ENCODE measurements around the gene CDCA4. TPM values are rescaled to one million over a fixed set of nuclear protein-coding genes. Genes with fewer than 3 reads are reported as not detected.
A peak's percentile ranks its signal among the peaks of the same experiment; 100 is the strongest.

Gene CDCA4
- total RNA-seq, 2 experiments from 2014 or later: 57.1 to 57.5 TPM

- Mint-ChIP-seq H3K4me3 (peak overlapping the region; percentile 30), H3K27ac (peak overlapping the region; percentile 75), H3K9me3 (no peaks in the 10 kb centered on the region), H3K4me1 (peaks cover 78% of the 10 kb centered on the region), H3K36me3 (ENCODE audit: low read depth) (peaks cover 84% of the 10 kb centered on the region), H3K27me3 (no peaks in the 10 kb centered on the region)
- POLR2A ChIA-PET: interaction anchor here (0.9 to 7.6 kb wide), 7 partner anchors 9 to 46 kb away, joined by 3 to 120 read pairs (median 7); partner anchors contain the start of gene GPR132
- DNase-seq: no peak
- CTCF ChIA-PET: interaction anchor here (1.4 to 3.5 kb wide), 2 partner anchors 30 to 70 kb away, joined by 8 to 18 read pairs; no protein-coding TSS in a partner anchor
Observed at GRCh38 chr14:105015905-105016304, 5.0 kb downstream of the CDCA4 start.

- peaks cover 78% of the 10 kb centered on the region for H3K4me1 Mint-ChIP-seq
- ChIA-PET POLR2A (interaction anchor here (0.9 to 3.2 kb wide), 4 partner anchors 11 to 19 kb away, joined by 3 to 16 read pairs (median 8); no protein-coding TSS in a partner anchor), CTCF (interaction anchor here (1.4 to 3.5 kb wide), 2 partner anchors 31 to 71 kb away, joined by 8 to 18 read pairs; no protein-coding TSS in a partner anchor)
- no peaks in the 10 kb centered on the region for H3K9me3 Mint-ChIP-seq
- H3K4me3 Mint-ChIP-seq: peak overlapping the region; percentile 30
- H3K36me3 Mint-ChIP-seq (ENCODE audit: low read depth): peaks cover 89% of the 10 kb centered on the region
- H3K27ac Mint-ChIP-seq: peak overlapping the region; percentile 75
- no peaks in the 10 kb centered on the region for H3K27me3 Mint-ChIP-seq
- peak; percentile 35 for DNase-seq
Observed at GRCh38 chr14:105015242-105015641, 5.6 kb downstream of the CDCA4 start.

- no peaks in the 10 kb centered on the region for H3K9me3 Mint-ChIP-seq
- H3K27me3 Mint-ChIP-seq: no peaks in the 10 kb centered on the region
- ChIA-PET CTCF (interaction anchor here (1.4 to 3.5 kb wide), 2 partner anchors 31 to 72 kb away, joined by 8 to 18 read pairs; no protein-coding TSS in a partner anchor), POLR2A (interaction anchor here (2.6 to 3.2 kb wide), 2 partner anchors 10 to 11 kb away, joined by 12 to 16 read pairs; no protein-coding TSS in a partner anchor)
- H3K36me3 Mint-ChIP-seq (ENCODE audit: low read depth): peaks cover 89% of the 10 kb centered on the region
- peaks cover 76% of the 10 kb centered on the region for H3K4me1 Mint-ChIP-seq
- peak overlapping the region; percentile 75 for H3K27ac Mint-ChIP-seq
- H3K4me3 Mint-ChIP-seq: peak overlapping the region; percentile 30
- no peak for DNase-seq
Observed at GRCh38 chr14:105014631-105015030, 6.3 kb downstream of the CDCA4 start.

GRCh38 chr14:105014032-105014431 is 6.9 kb downstream of the CDCA4 start:
- ChIA-PET CTCF (interaction anchor here (3.5 kb wide), 1 partner anchor 32 kb away, joined by 18 read pairs; no protein-coding TSS in a partner anchor), POLR2A (interaction anchor here (2.6 to 3.2 kb wide), 2 partner anchors 10 to 12 kb away, joined by 12 to 16 read pairs; no protein-coding TSS in a partner anchor)
- Mint-ChIP-seq H3K4me3 (no peak overlapping the region), H3K4me1 (peaks cover 71% of the 10 kb centered on the region), H3K9me3 (no peaks in the 10 kb centered on the region), H3K27me3 (no peaks in the 10 kb centered on the region), H3K27ac (peak overlapping the region; percentile 75), H3K36me3 (ENCODE audit: low read depth) (peaks cover 88% of the 10 kb centered on the region)
- DNase-seq: no peak

GRCh38 chr14:105013150-105013785 is 7.6 kb downstream of the CDCA4 start:
- no peaks in the 10 kb centered on the region for H3K27me3 Mint-ChIP-seq
- H3K36me3 Mint-ChIP-seq (ENCODE audit: low read depth): peaks cover 82% of the 10 kb centered on the region
- peaks cover 63% of the 10 kb centered on the region for H3K4me1 Mint-ChIP-seq
- POLR2A ChIA-PET: interaction anchor here (0.7 to 2.6 kb wide), 2 partner anchors 13 to 60 kb away, joined by 3 to 12 read pairs; no protein-coding TSS in a partner anchor
- H3K4me3 Mint-ChIP-seq: no peak overlapping the region
- H3K9me3 Mint-ChIP-seq: no peaks in the 10 kb centered on the region
- DNase-seq: no peak
- peak overlapping the region; percentile 75 for H3K27ac Mint-ChIP-seq
- CTCF ChIA-PET: interaction anchor here (0.6 kb wide), 1 partner anchor 32 kb away, joined by 3 read pairs; no protein-coding TSS in a partner anchor

GRCh38 chr14:105012171-105012985 is 8.5 kb downstream of the CDCA4 start:
- H3K27me3 Mint-ChIP-seq: no peaks in the 10 kb centered on the region
- H3K27ac Mint-ChIP-seq: no peak overlapping the region
- H3K9me3 Mint-ChIP-seq: no peaks in the 10 kb centered on the region
- peaks cover 55% of the 10 kb centered on the region for H3K4me1 Mint-ChIP-seq
- peaks cover 79% of the 10 kb centered on the region for H3K36me3 Mint-ChIP-seq (ENCODE audit: low read depth)
- H3K4me3 Mint-ChIP-seq: no peak overlapping the region
- ChIA-PET POLR2A (interaction anchor here (1.5 to 2.3 kb wide), 2 partner anchors 8 to 33 kb away, joined by 4 to 8 read pairs; partner anchors contain the start of gene CDCA4), CTCF (interaction anchor here (0.6 kb wide), 1 partner anchor 31 kb away, joined by 3 read pairs; no protein-coding TSS in a partner anchor)
- no peak for DNase-seq

GRCh38 chr14:105011312-105011990 is 9.4 kb downstream of the CDCA4 start:
- no peak overlapping the region for H3K27ac Mint-ChIP-seq
- peaks cover 46% of the 10 kb centered on the region for H3K4me1 Mint-ChIP-seq
- peaks cover 82% of the 10 kb centered on the region for H3K36me3 Mint-ChIP-seq (ENCODE audit: low read depth)
- H3K9me3 Mint-ChIP-seq: no peaks in the 10 kb centered on the region
- POLR2A ChIA-PET: interaction anchor here (1.5 to 2.3 kb wide), 2 partner anchors 9 to 34 kb away, joined by 4 to 8 read pairs; partner anchors contain the start of gene CDCA4
- CTCF ChIA-PET: no interaction called here
- DNase-seq: no peak
- H3K4me3 Mint-ChIP-seq: no peak overlapping the region
- no peaks in the 10 kb centered on the region for H3K27me3 Mint-ChIP-seq

GRCh38 chr14:105010891-105011291 is 10.0 kb downstream of the CDCA4 start:
- CTCF ChIA-PET: no interaction called here
- no peak overlapping the region for H3K27ac Mint-ChIP-seq
- H3K27me3 Mint-ChIP-seq: no peaks in the 10 kb centered on the region
- no peaks in the 10 kb centered on the region for H3K9me3 Mint-ChIP-seq
- H3K4me3 Mint-ChIP-seq: no peak overlapping the region
- peaks cover 79% of the 10 kb centered on the region for H3K36me3 Mint-ChIP-seq (ENCODE audit: low read depth)
- POLR2A ChIA-PET: interaction anchor here (1.5 to 2.3 kb wide), 2 partner anchors 10 to 35 kb away, joined by 4 to 8 read pairs; partner anchors contain the start of gene CDCA4
- no peak for DNase-seq
- H3K4me1 Mint-ChIP-seq: peaks cover 40% of the 10 kb centered on the region

GRCh38 chr14:105010106-105010505 is 10.8 kb downstream of the CDCA4 start:
- Mint-ChIP-seq H3K9me3 (no peaks in the 10 kb centered on the region), H3K4me1 (peaks cover 32% of the 10 kb centered on the region), H3K36me3 (ENCODE audit: low read depth) (peaks cover 71% of the 10 kb centered on the region), H3K4me3 (no peak overlapping the region), H3K27ac (no peak overlapping the region), H3K27me3 (no peaks in the 10 kb centered on the region)
- no peak for DNase-seq
- CTCF ChIA-PET: no interaction called here
- POLR2A ChIA-PET: interaction anchor here (2.3 kb wide), 1 partner anchor 11 kb away, joined by 8 read pairs; the partner anchor contains the start of gene CDCA4

GRCh38 chr14:105007593-105008264 is 13.2 kb downstream of the CDCA4 start:
- H3K4me1 Mint-ChIP-seq: peaks cover 16% of the 10 kb centered on the region
- POLR2A ChIA-PET: interaction anchor here (0.9 to 2.9 kb wide), 2 partner anchors 9 to 13 kb away, joined by 5 to 11 read pairs; partner anchors contain the start of gene CDCA4
- no peak overlapping the region for H3K27ac Mint-ChIP-seq
- no peak overlapping the region for H3K4me3 Mint-ChIP-seq
- peaks cover 53% of the 10 kb centered on the region for H3K36me3 Mint-ChIP-seq (ENCODE audit: low read depth)
- no peaks in the 10 kb centered on the region for H3K9me3 Mint-ChIP-seq
- CTCF ChIA-PET: no interaction called here
- DNase-seq: no peak
- H3K27me3 Mint-ChIP-seq: no peaks in the 10 kb centered on the region

- H3K27ac Mint-ChIP-seq: no peak overlapping the region
- ChIA-PET CTCF (no interaction called here), POLR2A (interaction anchor here (0.9 to 2.9 kb wide), 2 partner anchors 9 to 13 kb away, joined by 5 to 11 read pairs; partner anchors contain the start of gene CDCA4)
- peaks cover 10% of the 10 kb centered on the region for H3K4me1 Mint-ChIP-seq
- H3K9me3 Mint-ChIP-seq: no peaks in the 10 kb centered on the region
- peaks cover 47% of the 10 kb centered on the region for H3K36me3 Mint-ChIP-seq (ENCODE audit: low read depth)
- no peaks in the 10 kb centered on the region for H3K27me3 Mint-ChIP-seq
- DNase-seq: no peak
- no peak overlapping the region for H3K4me3 Mint-ChIP-seq
Observed at GRCh38 chr14:105006831-105007592, 13.9 kb downstream of the CDCA4 start.

All from activated CD4-positive, alpha-beta memory T cell treated with anti-CD3 and anti-CD28 coated beads, Interleukin-2, amount 10 ng/mL, durations not matched to agents 7 days and 5 days (primary cell).